ENCODE data around the gene SORCS2. TPM values are rescaled to one million over a fixed set of nuclear protein-coding genes. Genes with fewer than 3 reads are reported as not detected.

The SORCS2 gene
- total RNA-seq, 2 donors from 2014 or later = 0.54 to 0.74 TPM

GRCh38 chr4:7315935-7316334, 123.6 kb downstream of the SORCS2 start:
- Histone ChIP-seq H3K36me3 (no peaks in the 10 kb centered on the region), H3K4me1 (no peaks in the 10 kb centered on the region), H3K27me3 (no peaks in the 10 kb centered on the region), H3K4me3 (no peak overlapping the region), H3K9me3 (no peaks in the 10 kb centered on the region), H3K9ac (ENCODE audit: low read depth in 2 of 2, low read length in 2 of 2) (no peak overlapping the region), H3K27ac (no peak overlapping the region)
- TF ChIP-seq, protein P1, sequence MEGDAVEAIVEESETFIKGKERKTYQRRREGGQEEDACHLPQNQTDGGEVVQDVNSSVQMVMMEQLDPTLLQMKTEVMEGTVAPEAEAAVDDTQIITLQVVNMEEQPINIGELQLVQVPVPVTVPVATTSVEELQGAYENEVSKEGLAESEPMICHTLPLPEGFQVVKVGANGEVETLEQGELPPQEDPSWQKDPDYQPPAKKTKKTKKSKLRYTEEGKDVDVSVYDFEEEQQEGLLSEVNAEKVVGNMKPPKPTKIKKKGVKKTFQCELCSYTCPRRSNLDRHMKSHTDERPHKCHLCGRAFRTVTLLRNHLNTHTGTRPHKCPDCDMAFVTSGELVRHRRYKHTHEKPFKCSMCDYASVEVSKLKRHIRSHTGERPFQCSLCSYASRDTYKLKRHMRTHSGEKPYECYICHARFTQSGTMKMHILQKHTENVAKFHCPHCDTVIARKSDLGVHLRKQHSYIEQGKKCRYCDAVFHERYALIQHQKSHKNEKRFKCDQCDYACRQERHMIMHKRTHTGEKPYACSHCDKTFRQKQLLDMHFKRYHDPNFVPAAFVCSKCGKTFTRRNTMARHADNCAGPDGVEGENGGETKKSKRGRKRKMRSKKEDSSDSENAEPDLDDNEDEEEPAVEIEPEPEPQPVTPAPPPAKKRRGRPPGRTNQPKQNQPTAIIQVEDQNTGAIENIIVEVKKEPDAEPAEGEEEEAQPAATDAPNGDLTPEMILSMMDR (IDR thresholded peaks at IDR 0.05) = no peak
- intact Hi-C loops (cut with DNase I) = no loop called here
- no peak for DNase-seq

DNA sequence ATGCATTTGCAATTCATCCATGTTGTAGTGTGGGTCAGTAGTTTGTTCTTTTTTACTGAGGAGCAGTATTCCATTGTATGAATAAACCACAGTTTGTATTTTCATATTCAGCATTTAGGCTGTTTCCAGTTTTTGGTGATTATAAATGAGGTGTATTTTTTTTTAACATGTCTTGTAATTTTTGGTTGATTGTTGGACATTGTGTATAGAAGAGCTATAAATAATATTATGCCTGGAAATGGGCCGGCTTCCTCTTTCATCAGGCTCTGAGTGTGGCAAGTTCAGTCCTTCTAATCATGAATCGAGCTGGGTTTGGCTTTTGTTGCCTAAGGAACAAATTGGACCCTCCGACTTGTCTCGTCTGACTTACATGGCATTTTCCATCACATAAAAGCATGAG, 126.7 kb downstream of the SORCS2 start:
- Histone ChIP-seq H3K27ac (no peak overlapping the region), H3K36me3 (no peaks in the 10 kb centered on the region), H3K27me3 (no peaks in the 10 kb centered on the region), H3K4me3 (no peak overlapping the region), H3K9me3 (no peaks in the 10 kb centered on the region), H3K9ac (ENCODE audit: low read depth in 2 of 2, low read length in 2 of 2) (no peak overlapping the region), H3K4me1 (no peaks in the 10 kb centered on the region)
- intact Hi-C loops (cut with DNase I) = no loop called here
- TF ChIP-seq, protein P1 (IDR thresholded peaks at IDR 0.05) = no peak
- DNase-seq = no peak

DNA sequence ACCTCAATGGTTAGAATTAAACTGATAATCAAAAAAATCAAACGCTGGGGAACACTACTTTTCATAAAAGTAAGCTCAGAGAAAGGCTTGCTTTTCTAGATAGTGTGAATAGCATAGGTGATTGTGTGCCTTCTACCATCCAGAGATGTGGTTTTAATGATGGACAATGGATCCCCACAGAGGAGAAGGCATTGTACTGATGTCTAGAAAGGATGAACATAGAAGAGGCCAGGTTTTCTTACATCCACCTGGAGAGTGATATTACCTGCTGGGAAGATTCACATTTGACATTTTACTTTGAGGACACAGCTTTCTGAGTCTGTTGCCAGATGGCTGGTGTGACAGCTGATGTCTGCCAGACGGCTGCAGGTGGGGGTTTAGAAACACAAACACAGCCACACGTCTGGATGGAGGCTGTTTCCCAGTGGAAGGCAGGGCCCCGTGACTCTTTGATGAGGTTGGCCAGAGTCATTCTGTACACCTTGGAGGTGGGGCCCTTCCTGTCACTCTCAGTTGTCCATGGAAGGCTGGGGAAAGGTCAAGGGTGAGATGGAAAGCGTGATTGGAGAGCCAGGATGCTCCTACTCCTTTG, 128.0 kb downstream of the SORCS2 start:
- no peaks in the 10 kb centered on the region for H3K36me3 ChIP-seq
- no peak overlapping the region for H3K27ac ChIP-seq
- H3K9me3 ChIP-seq = no peaks in the 10 kb centered on the region
- no peaks in the 10 kb centered on the region for H3K27me3 ChIP-seq
- DNase-seq = no peak
- H3K4me3 ChIP-seq = no peak overlapping the region
- TF ChIP-seq, protein P1 (IDR thresholded peaks at IDR 0.05) = no peak
- intact Hi-C loops (cut with DNase I) = no loop called here
- H3K9ac ChIP-seq (ENCODE audit: low read depth in 2 of 2, low read length in 2 of 2) = no peak overlapping the region
- no peaks in the 10 kb centered on the region for H3K4me1 ChIP-seq

DNA sequence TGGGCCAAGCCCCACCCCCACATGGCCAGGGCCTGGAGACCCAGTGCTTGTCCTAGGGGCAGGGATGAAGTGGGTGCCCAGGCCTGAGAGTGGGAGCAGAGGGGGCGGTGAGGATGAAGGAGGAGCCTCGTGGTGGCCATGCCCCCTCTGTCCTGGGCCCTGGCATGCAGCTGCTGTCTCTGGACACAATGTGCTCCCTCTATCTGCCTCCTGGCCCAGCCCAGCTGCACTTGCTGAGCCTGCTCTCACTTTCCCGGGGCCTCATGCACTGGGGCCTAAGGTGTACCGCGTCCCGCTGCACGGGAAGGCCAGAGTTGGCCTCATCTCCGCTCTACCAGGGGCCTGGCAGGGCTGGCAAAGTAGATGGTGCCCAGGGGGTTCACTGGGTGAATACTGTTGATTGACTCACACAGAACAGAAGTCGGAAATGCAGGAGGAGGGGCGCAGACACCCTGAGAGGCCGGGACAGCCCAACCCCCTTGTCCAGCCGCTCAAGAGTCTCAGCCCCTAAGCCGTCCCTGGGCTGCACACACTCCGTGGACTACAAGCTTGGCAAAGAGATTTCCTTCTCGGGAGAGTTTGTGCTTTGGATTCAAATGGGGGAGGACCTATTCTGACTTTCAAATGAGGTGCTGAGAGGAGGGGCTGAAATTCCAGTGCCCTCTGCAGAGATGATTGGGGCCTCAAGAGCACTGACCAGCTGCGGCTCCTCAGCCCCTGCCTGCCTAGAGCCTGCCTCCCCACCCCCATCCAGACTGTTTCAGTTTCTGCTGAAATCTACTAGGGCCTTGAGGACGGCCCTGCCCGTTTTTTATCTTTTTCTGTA, 130.0 kb downstream of the SORCS2 start:
- Histone ChIP-seq H3K4me1 (no peaks in the 10 kb centered on the region), H3K27me3 (no peaks in the 10 kb centered on the region), H3K4me3 (no peak overlapping the region), H3K9ac (ENCODE audit: low read depth in 2 of 2, low read length in 2 of 2) (no peak overlapping the region), H3K9me3 (no peaks in the 10 kb centered on the region), H3K36me3 (no peaks in the 10 kb centered on the region), H3K27ac (no peak overlapping the region)
- TF ChIP-seq, protein P1 (IDR thresholded peaks at IDR 0.05) = no peak
- DNase-seq = no peak
- intact Hi-C loops (cut with DNase I) = no loop called here

DNA sequence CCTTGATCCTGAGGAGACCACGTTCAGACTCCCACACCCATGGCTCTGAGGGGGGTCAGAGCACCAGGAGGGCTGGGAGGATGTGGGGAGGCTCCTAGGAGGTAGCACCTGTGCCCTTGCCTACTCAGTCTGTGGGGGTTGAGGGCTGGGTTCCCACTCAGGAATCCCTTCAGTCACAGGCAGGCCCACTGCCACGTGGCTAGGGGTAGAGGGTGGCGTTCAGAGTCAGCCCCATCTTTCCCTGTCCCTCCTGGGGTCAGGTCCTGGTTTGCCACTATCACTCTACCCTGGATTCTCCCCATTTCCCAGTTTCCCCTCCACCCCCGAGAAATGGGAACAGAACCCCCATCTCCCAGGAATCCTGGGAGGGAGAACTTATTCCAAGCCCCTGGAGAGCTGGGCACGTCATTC, 131.1 kb downstream of the SORCS2 start:
- no peak overlapping the region for H3K27ac ChIP-seq
- no peak for DNase-seq
- intact Hi-C loops (cut with DNase I) = no loop called here
- H3K9ac ChIP-seq (ENCODE audit: low read depth in 2 of 2, low read length in 2 of 2) = no peak overlapping the region
- H3K27me3 ChIP-seq = no peaks in the 10 kb centered on the region
- TF ChIP-seq, protein P1 (IDR thresholded peaks at IDR 0.05) = no peak
- H3K36me3 ChIP-seq = no peaks in the 10 kb centered on the region
- no peaks in the 10 kb centered on the region for H3K9me3 ChIP-seq
- no peaks in the 10 kb centered on the region for H3K4me1 ChIP-seq
- H3K4me3 ChIP-seq = no peak overlapping the region
